NCI-H345 (cell line): ENCODE measurements around the gene TBXT.
"Not testable (repeated sequence)": the region's sequence is repeated elsewhere in the genome, so short reads cannot be mapped to it uniquely, and the experiment has no call there.

Experiments
- DNase-seq: peaks from one replicate; lab custom pipeline; 2025; lab: John Stamatoyannopoulos, UW

The TBXT gene

GRCh38 chr6:166169549-166170421, 2.1 kb upstream of the TBXT start:
- DNase-seq, result no peak

GRCh38 chr6:166168616-166169548, 1.2 kb upstream of the TBXT start:
- DNase-seq, result no peak

- no peak for DNase-seq
Measured at GRCh38 chr6:166167258-166167731, 356 bp downstream of the TBXT start.

GRCh38 chr6:166166314-166167257, 1.1 kb downstream of the TBXT start:
- DNase-seq, result no peak

GRCh38 chr6:166165558-166166313, 1.9 kb downstream of the TBXT start:
- DNase-seq, result no peak

- DNase-seq, result no peak
Measured at GRCh38 chr6:166162599-166163342, 4.9 kb downstream of the TBXT start.

- no peak for DNase-seq
Measured at GRCh38 chr6:166157930-166158617, 9.6 kb downstream of the TBXT start.

- no peak for DNase-seq
Measured at GRCh38 chr6:166156942-166157341, 10.7 kb downstream of the TBXT start.

- no peak for DNase-seq
Measured at GRCh38 chr6:166153966-166154365, 13.7 kb downstream of the TBXT start.

- no peak for DNase-seq
Measured at GRCh38 chr6:166152660-166153059, 15.0 kb downstream of the TBXT start.

GRCh38 chr6:166151798-166152197, 15.9 kb downstream of the TBXT start:
- DNase-seq, result no peak

- DNase-seq, result no peak
Measured at GRCh38 chr6:166145751-166146150, 21.9 kb downstream of the TBXT start.

GRCh38 chr6:166143011-166143410, 24.6 kb downstream of the TBXT start:
- no peak for DNase-seq

GRCh38 chr6:166127624-166128472, 39.8 kb downstream of the TBXT start:
- DNase-seq, result no peak

GRCh38 chr6:166123115-166123514, 44.5 kb downstream of the TBXT start:
- not testable (repeated sequence) for DNase-seq

GRCh38 chr6:166121726-166122125, 45.9 kb downstream of the TBXT start:
- no peak for DNase-seq

GRCh38 chr6:166119116-166119911, 48.3 kb downstream of the TBXT start:
- DNase-seq, result no peak

GRCh38 chr6:166115609-166116008, 52.0 kb downstream of the TBXT start:
- DNase-seq, result no peak
